Coronary artery (tissue), 2 donors: ENCODE results near the gene HDAC9.

Source experiments
- DNase-seq: peaks from one replicate; pipeline ENCODE4 v3.0.0-alpha.2; 2017; ENCODE audit warnings: low spot score
- H3K27ac ChIP-seq, 2 donors: fragments of 200-600 bp; sonication (generic); one replicate each; pipeline ENCODE4 v1.5.1; 2016 to 2019
- H3K4me3 ChIP-seq: fragments of 200-600 bp; sonication (generic); 2 replicates; pipeline ENCODE4 v1.5.1; 2016; ENCODE audit warnings: mild to moderate bottlenecking, moderate library complexity
- TF ChIP-seq, protein P1 (sequence below): fragments of 200-600 bp; sonication (generic); IDR thresholded peaks from one replicate; pipeline ENCODE4 v1.5.1; 2019; ENCODE audit warnings: antibody characterized with exemption

The HDAC9 gene

DNA sequence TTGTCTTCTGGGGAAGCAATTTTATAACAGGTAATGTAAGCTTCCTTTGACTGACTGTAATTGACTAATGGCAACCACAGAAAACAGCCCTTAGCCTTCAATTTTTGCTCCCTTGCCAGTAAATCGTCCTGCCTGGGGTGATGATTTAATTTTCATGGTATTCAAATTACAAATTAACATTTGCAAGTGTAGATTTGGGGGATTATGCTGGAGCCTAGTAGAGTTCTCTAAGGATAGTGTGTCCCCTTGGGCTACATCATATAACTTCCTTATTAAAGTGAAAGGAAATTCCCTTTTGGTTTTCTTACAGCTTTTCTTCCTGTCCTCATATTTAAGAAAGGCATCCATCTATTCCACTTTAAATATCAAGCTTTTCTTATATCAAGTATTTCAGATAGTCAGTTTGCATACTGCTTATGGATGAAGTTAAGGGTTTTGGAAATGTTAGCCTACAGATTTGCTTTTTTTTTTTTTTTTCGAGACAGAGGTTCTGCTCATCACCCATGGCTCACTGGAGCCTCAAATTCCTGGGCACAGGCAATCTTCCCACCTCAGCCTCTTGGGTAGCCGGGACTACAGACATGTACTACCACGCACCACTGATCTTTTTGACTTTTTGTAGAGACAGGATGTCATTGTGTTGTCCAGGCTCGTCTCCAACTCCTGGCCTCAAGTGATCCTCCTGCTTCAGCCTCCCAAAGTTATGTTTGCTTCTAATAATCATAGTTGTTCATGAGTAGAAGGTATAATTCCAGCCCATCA, 35.9 kb upstream of the HDAC9 start:
- Histone ChIP-seq H3K4me3 (no peak overlapping the region), H3K27ac (no peak overlapping the region)
- DNase-seq: no peak

DNA sequence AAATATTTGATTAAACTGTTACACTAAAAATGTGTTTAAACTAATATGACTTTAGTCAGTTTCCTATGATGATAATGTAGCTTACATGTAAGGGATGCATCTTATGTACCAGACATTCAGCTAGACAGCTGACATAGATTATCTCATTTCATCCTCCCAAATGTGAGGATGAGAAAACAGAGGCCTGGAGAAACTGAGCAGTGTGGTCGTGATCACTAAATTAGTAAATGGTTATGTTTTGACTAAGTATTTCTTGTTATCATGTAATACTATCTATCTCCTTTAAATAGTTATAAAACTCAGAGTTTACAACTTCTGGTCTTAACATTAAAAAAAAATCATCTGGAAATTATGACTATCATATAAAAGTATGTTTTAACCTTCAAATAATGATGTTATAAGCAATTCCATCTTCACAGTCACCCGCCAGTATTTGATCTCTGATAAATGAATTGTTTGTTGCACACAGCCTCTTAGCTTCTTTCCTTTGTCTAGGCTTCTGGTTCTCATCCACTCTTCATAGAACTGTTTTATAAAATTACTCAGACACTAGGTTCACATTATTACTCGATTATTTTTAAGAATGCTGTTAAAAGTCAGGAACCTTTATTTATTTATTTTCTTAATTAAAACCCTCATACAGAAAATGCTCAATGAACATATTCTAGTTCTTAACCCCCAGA, 33.6 kb upstream of the HDAC9 start:
- Histone ChIP-seq H3K4me3 (no peak overlapping the region), H3K27ac (no peak overlapping the region)
- TF ChIP-seq, protein P1, sequence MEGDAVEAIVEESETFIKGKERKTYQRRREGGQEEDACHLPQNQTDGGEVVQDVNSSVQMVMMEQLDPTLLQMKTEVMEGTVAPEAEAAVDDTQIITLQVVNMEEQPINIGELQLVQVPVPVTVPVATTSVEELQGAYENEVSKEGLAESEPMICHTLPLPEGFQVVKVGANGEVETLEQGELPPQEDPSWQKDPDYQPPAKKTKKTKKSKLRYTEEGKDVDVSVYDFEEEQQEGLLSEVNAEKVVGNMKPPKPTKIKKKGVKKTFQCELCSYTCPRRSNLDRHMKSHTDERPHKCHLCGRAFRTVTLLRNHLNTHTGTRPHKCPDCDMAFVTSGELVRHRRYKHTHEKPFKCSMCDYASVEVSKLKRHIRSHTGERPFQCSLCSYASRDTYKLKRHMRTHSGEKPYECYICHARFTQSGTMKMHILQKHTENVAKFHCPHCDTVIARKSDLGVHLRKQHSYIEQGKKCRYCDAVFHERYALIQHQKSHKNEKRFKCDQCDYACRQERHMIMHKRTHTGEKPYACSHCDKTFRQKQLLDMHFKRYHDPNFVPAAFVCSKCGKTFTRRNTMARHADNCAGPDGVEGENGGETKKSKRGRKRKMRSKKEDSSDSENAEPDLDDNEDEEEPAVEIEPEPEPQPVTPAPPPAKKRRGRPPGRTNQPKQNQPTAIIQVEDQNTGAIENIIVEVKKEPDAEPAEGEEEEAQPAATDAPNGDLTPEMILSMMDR: no peak
- DNase-seq: no peak

More for the DNA sequence above, 35.9 kb upstream of the HDAC9 start:
- TF ChIP-seq, protein P1: no peak

DNA sequence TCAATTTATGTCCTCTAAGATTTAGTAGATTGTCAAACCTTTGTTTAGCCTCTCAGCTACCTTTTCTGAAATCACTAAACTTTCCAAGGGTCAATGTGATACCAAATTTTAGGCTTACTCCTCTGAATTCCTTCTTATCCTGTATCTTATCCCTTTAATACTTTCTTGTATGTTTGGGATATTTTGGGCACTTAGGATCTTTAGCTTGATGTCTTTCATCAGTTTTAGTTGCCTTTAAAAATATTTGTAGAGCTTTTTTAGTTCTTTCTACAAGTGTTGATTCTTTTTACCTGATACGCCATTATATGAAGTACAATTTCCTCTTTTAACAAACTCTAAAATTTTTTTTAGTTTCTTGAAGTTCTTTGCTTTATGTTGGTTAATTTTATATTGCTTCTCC, 30.7 kb upstream of the HDAC9 start:
- TF ChIP-seq, protein P1: no peak
- Histone ChIP-seq H3K27ac (no peak overlapping the region), H3K4me3 (no peak overlapping the region)
- DNase-seq: no peak

DNA sequence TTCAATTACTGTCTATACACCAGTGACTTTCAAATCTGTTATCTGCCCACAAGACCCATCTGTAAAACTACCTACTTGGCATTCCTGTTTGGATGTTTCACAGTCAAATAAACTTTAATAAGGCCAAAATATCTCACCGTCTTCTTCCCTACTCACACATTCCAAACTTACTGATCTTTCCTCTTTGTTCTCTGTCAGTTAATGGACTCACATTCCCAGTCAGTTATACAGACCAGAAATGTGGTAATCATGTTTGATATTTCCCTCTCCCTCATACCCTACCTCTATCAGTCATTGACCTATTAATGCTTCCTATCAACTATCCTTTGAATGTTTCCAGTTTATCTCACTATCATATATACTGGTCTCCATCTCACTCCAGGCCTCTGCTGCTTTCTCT, 28.5 kb upstream of the HDAC9 start:
- DNase-seq: no peak
- H3K4me3 ChIP-seq: no peak overlapping the region
- no peak overlapping the region for H3K27ac ChIP-seq
- TF ChIP-seq, protein P1: no peak

DNA sequence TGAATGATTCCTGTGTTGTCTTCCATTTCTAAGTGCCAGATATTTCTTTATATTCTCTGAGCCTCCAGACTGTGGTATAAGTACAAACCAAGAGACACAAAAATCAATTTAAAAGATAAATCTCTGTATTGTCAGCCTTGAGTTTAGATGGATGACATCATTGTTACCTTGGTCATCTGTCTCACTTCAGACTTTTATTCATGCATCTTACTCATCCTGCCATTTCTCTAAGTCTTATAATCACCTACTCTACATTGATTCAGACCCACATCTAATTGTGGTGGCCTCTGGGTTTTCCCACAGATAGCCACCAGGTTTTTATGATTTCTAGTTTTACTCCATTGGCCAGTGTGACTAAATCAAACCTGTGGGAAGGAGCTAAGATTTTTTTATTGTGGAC, 26.8 kb upstream of the HDAC9 start:
- H3K27ac ChIP-seq: no peak overlapping the region
- H3K4me3 ChIP-seq: no peak overlapping the region
- TF ChIP-seq, protein P1: no peak
- no peak for DNase-seq

- Histone ChIP-seq H3K27ac (no peak overlapping the region), H3K4me3 (no peak overlapping the region)
- no peak for DNase-seq
- TF ChIP-seq, protein P1: no peak
These were observed 26.2 kb upstream of the HDAC9 start for GRCh38 chr7:18469316-18469715.
